ENCODE results near the gene BPHL. TPM values are rescaled to one million over a fixed set of nuclear protein-coding genes. Genes with fewer than 3 reads are reported as not detected.
"Not testable (repeated sequence)": the region's sequence is repeated elsewhere in the genome, so short reads cannot be mapped to it uniquely, and the experiment has no call there.

The BPHL gene
- total and polyA plus RNA-seq, 5 experiments from 2014 or later = 7.3 to 15.7 (median 11.3) TPM

DNA sequence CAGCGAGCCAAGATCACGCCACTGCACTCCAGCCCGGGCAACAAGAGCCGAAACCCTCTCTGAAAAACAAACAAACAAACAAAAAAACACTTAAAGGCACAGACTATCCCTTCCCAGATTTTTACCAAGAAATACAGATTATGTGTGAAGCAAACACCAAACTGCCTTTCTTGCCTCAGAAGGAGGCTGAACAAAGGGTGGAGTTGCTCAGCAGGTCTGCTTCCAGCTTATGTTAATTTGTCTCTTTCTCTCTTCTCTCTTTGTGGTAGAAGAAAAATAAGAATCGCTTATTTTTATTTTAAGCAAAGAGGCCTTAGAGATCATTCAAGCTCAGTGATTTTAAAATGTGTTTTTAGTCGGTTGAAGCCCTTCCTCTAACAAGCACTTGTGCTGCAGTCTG is 24.6 kb downstream of the BPHL start:
- Mint-ChIP-seq H3K4me1 (peaks cover 0 to 10% (median 3%) of the 10 kb centered on the region in 4 donors), H3K4me3 (no peak overlapping the region), H3K27me3 (no peaks in the 10 kb centered on the region), H3K9me3 (no peaks in the 10 kb centered on the region), H3K36me3 (peaks cover 8 to 50% (median 29%) of the 10 kb centered on the region in 3 donors), H3K27ac (peak overlapping the region in 3 of 10 donors; percentile 15 to 54 (median 26))
- POLR2A ChIA-PET = no interaction called here
- no peak for DNase-seq
- ATAC-seq = no peak

DNA sequence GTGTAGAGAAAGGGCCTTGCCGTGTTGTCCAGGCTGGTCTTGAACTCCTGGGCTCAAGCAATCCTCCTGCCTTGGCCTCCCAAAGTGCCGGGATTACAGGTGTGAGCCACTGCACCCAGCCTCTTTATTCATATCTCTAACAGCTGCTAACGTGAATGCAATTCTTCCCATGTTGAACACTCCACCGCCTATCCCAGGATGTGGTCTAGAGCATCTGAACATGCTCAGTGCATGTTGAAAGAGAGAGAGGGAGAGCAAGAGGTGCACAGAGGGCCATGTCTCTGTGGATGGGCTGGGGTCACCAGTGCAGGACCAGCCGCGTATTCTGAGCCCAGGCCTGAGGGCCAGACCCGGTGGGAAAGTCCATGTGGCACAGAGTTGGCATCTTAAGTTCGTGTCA is 26.1 kb downstream of the BPHL start:
- Mint-ChIP-seq H3K4me1 (peaks cover 0 to 4% (median 0%) of the 10 kb centered on the region in 4 donors), H3K4me3 (no peak overlapping the region), H3K36me3 (peaks cover 4 to 35% (median 27%) of the 10 kb centered on the region in 3 donors), H3K9me3 (no peaks in the 10 kb centered on the region), H3K27me3 (no peaks in the 10 kb centered on the region), H3K27ac (peak overlapping the region in 2 of 10 donors; percentile 40 to 55)
- DNase-seq (no peak), ATAC-seq (no peak)
- POLR2A ChIA-PET = no interaction called here

DNA sequence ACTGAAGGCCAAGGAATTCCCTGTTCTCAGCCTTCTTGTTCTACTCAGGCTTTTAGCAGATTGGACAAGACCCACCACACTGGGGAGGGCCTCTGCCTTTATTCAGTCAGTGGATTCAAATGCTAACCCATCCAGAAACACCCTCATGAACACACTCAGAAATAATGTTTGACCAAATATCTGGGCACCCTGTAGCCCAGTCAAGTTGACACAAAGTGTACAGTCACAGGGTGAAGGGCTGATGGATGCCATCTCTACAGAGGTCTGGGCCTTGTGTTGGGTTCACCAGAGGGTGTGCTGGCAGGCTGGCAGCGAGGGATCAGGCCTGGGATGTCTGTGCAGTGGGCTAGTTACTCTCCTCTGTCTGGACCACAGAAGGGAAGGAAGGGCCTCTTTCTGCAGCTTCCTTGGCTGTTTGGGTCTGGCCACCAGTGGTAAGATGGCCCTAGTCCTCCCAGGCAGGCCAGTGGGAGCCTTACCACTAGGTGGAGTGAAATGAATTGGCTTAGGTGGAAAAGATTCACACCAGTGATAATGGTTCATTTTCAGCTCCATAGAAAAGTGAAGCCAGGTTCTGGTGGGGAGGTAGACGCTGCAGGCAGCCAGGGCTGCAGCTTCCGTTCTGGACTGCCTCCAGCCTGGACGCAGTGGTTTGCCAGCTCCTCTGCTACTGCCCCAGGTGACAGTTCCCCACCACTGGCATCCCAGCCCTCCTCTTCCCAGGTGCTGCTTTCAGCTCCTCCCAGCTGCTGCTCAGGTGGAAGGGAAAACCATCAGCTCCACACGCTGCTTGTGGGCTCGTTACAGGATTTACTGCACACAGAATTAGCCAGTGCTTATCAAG is 29.6 kb downstream of the BPHL start:
- POLR2A ChIA-PET = no interaction called here
- Mint-ChIP-seq H3K4me3 (no peak overlapping the region), H3K27me3 (no peaks in the 10 kb centered on the region)

DNA sequence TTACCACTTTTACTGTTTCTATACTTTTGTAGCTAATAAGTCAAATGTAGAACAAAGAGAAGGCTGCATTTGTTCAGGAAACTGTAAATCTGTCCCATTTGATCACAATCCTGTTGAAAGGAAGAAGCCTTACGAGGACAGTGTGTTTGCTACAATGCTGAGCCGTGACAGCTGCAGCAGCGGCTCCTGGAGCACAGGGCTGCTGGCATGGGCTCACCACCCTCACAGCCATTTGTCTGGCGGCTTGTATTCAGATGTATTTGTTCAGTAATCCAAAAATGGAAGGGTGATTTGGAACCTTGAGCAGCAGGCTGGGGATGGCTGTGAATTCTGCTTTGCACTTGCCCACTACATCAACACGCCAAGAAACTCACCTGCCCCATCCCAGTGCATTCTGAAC is 33.2 kb downstream of the BPHL start:
- ATAC-seq = no peak
- DNase-seq = no peak
- peaks cover 0 to 18% (median 4%) of the 10 kb centered on the region in 3 donors for H3K36me3 Mint-ChIP-seq
- no peaks in the 10 kb centered on the region for H3K9me3 Mint-ChIP-seq
- H3K27ac Mint-ChIP-seq = peak overlapping the region in 1 of 10 donors; percentile 10
- H3K4me1 Mint-ChIP-seq = peaks cover 3 to 10% (median 9%) of the 10 kb centered on the region in 4 donors
- H3K4me3 Mint-ChIP-seq = no peak overlapping the region
- POLR2A ChIA-PET = no interaction called here
- H3K27me3 Mint-ChIP-seq = peaks cover 0 to 4% (median 3%) of the 10 kb centered on the region in 5 donors

More for the DNA sequence above, 29.6 kb downstream of the BPHL start:
- Mint-ChIP-seq H3K4me1 (peaks cover 0 to 4% (median 0%) of the 10 kb centered on the region in 4 donors), H3K9me3 (no peaks in the 10 kb centered on the region), H3K27ac (no peak overlapping the region), H3K36me3 (peaks cover 0 to 17% (median 14%) of the 10 kb centered on the region in 3 donors)
- DNase-seq = no peak
- no peak for ATAC-seq

DNA sequence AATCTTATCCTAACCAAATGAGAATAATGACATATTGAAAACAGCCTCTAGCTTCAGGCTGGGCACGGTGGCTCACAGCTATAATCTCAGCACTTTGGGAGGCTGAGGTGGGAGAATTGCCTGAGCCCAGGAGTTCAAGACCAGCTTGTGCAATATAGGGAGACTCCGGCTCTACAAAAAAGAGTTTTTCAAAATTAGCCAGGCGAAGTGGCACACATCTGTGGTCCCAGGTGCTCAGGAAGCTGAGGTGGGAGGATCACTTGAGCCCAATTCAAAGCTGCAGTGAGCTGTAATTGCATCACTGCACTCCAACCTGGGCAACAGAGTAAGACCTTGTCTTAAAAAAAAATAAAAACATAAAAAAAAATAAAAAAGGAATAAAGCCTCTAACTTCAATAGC is 34.2 kb downstream of the BPHL start:
- no peak overlapping the region for H3K27ac Mint-ChIP-seq
- peaks cover 5 to 12% (median 11%) of the 10 kb centered on the region in 4 donors for H3K4me1 Mint-ChIP-seq
- ATAC-seq = no peak
- POLR2A ChIA-PET = no interaction called here
- peaks cover 0 to 4% (median 3%) of the 10 kb centered on the region in 5 donors for H3K27me3 Mint-ChIP-seq
- no peak for DNase-seq
- H3K36me3 Mint-ChIP-seq = peaks cover 0 to 14% (median 0%) of the 10 kb centered on the region in 3 donors
- no peaks in the 10 kb centered on the region for H3K9me3 Mint-ChIP-seq
- no peak overlapping the region for H3K4me3 Mint-ChIP-seq

DNA sequence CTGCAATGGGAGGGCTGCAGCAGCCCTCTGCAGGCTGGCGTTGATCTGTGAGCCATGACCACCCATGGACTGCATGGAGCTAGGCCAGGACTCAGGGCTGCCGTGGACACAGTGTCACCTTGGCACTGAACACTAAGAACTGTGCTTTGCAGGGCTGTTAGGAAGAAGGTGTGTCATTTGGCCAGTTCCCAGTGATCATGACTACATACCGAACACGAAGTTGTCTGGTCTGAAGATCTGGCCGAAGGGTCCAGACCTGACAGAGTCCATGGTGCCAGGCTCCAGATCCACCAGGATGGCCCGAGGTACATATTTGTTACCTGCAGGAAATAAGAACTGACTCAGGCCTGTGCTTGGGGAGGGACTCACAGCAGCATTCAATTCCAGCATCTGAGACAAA is 36.9 kb downstream of the BPHL start:
- H3K4me1 Mint-ChIP-seq = peaks cover 11 to 30% (median 28%) of the 10 kb centered on the region in 4 donors
- not testable (repeated sequence) for H3K36me3 Mint-ChIP-seq, DNase-seq, H3K27me3 Mint-ChIP-seq, H3K9me3 Mint-ChIP-seq, ATAC-seq
- peak overlapping the region in 5 of 10 donors; percentile 15 to 87 (median 43) for H3K27ac Mint-ChIP-seq
- POLR2A ChIA-PET = interaction anchor here (0.6 kb wide), 1 partner anchor 202 kb away, joined by 3 read pairs; no protein-coding TSS in a partner anchor
- H3K4me3 Mint-ChIP-seq = peak overlapping the region in 8 of 10 donors; percentile 9 to 93 (median 42)

DNA sequence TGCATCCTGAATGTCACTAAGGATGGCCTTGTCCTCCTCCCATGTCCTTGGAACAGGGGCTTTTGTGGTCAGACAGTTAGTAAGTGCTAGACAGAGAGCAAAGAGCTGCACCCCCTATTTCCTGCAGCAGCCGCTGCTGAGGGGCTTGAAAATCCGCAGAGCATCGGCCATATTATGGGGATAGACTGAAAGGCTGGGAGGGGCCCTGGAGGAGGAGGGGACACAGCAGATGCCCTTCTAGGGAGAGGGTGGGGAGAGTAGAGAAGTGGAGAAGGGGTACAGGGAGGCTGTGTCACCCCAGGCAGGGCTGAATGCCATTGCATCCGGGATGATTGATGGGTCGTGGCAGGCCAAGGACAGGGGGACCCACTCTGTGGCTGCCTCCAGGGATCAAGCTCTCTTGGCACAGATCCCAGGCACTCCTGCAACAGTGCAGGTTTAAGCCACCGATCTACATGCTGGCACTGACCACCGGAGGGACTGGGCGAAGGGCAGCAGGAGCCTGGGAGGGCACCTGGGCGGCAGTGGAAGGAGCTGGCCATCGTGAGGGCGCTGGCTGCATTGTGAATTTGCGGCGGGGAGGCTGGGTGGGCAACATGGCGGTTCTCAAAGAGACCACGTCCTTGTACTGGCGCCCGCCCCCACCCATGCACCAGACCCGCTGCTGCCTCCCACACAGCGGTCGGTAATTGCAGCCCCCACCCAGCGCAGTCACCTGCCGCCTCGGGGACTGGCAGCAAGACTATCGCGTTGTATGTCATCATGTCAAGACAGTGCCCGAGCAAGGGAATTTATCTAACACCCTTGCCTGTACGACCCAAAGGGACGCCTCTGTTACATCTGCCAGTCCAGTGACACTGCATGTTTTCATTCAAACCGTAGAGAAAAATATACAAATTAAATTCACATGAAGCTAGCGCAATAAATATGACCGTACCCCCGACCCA is 37.9 kb downstream of the BPHL start:
- Mint-ChIP-seq H3K27ac (peak overlapping the region; percentile 72 to 97 (median 94)), H3K4me3 (peak overlapping the region; percentile 70 to 96 (median 90)), H3K4me1 (peaks cover 15 to 40% (median 37%) of the 10 kb centered on the region in 4 donors)
- ATAC-seq = peak; percentile 11 to 15
- POLR2A ChIA-PET = interaction anchor here (1.0 to 1.6 kb wide), 5 partner anchors 41 to 220 kb away, joined by 3 to 9 read pairs (median 4); partner anchors contain the start of gene RIPK1
- peak in 8 of 10 donors; percentile 20 to 72 (median 40) for DNase-seq
- H3K9me3 Mint-ChIP-seq, H3K36me3 Mint-ChIP-seq, H3K27me3 Mint-ChIP-seq: not testable (repeated sequence)

DNA sequence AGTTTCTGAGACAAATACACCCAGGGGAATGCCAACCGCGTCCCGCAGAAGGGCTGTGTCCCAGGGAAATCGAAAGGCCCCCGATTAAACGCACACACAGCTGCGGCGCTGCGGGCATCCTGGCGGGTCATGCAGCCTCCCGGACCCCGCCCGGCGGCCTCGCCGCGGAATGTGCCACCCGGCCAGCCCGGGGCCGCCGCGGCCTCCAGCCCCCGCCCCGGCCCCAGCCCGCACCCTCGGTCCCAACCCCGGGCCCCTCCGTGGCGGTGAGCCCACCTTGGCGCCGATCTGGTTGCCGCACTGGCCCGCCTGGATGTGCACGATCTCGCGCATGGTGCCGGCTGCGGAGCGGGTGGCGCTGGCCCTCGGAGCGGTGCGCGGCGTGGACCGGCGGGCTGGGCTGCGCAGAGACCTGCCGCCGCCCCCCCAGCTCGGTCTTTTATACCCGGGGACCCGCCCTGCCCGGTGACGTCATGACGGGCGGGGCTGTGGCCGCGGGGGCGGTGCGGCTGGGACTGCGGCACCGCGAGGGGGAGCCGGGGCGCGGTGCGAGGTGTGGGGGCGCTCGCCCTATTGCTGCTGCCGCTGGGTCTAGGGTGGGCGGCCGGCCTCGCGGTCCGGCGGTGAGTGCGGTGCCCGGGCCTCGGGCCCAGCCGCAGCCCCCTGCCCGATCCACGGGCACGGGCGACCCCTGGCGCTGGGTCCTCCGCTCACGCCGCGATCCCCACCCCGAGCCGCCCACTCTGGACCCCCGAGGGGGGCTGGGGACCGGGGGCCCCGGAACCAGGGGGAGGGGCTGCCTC is 38.8 kb downstream of the BPHL start, which contains the start of gene TUBB2A:
TUBB2A (minus strand) TSS at position 414 of the 803 bp plus-strand sequence; CDS start at position 333, 81 bp downstream.
- peak; percentile 79 to 94 (median 90) for DNase-seq
- Mint-ChIP-seq H3K9me3 (peaks cover 0 to 2% (median 0%) of the 10 kb centered on the region in 9 donors), H3K27ac (peak within 1 kb of the TSS; percentile 78 to 97 (median 94)), H3K4me3 (peak within 1 kb of the TSS; percentile 70 to 96 (median 90)), H3K4me1 (peaks cover 19 to 46% (median 43%) of the 10 kb centered on the region in 4 donors), H3K27me3 (peaks cover 0 to 4% (median 3%) of the 10 kb centered on the region in 5 donors), H3K36me3 (peaks cover 0 to 9% (median 0%) of the 10 kb centered on the region in 3 donors)
- peak; percentile 65 to 67 for ATAC-seq
- POLR2A ChIA-PET = interaction anchor here (1.0 to 1.6 kb wide), 6 partner anchors 37 to 220 kb away, joined by 3 to 9 read pairs (median 4); partner anchors contain the start of gene RIPK1

DNA sequence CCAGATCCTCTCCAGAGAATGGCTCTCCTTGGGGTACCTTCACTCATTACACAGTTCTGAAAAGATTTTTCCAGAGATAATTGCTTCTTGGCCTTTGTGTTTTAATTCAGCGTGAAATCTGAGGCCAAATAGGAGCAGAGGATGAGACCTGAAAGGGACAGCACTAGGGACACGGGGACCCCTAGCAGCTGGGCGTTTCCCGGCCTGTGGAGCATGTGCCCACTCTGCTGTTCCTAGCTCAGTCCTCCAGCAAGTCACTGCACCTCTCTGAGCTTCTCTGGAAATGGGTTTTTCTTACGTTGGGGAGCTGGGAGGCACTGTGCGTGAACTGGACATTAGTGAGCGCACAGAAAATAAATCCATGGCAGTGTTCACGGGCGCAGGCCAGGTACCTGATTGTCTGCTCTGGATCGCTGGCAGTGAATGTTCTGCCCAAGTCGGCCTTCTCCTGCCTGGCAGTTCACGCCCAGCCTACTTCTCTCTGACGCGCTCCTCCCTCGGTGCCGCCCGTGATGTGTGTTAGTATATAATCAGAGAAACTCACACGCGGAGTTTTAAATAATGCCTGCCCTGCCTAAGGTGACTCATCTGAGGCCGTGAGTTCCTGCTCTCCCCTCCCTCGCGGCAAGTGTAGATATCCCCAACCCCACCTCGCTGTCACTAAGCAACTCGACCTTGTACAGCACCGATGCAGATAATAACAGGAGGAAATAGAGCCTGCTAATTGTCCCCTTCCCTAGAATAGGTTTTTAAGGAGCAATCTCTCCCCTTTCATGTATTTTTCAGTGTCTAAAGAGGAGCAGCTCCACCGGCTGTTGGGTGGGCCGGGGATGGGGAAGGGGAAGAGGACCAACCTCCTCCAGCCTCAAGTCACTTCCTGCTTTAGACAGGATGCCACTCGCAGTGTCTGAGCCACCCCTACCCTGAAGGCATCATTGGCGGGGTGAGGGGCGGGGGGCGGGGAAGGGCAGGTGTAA is 41.6 kb downstream of the BPHL start:
- peaks cover 23 to 56% (median 54%) of the 10 kb centered on the region in 4 donors for H3K4me1 Mint-ChIP-seq
- DNase-seq = peak; percentile 41 to 90 (median 68)
- peak overlapping the region; percentile 80 to 99 (median 92) for H3K27ac Mint-ChIP-seq
- POLR2A ChIA-PET = interaction anchor here (0.7 to 1.6 kb wide), 3 partner anchors 40 to 97 kb away, joined by 3 to 4 read pairs (median 3); no protein-coding TSS in a partner anchor
- H3K4me3 Mint-ChIP-seq = peak overlapping the region; percentile 31 to 84 (median 76)
- H3K9me3 Mint-ChIP-seq = peaks cover 0 to 2% (median 0%) of the 10 kb centered on the region in 9 donors
- peak; percentile 65 to 67 for ATAC-seq
- peaks cover 0 to 4% (median 3%) of the 10 kb centered on the region in 5 donors for H3K27me3 Mint-ChIP-seq
- no peaks in the 10 kb centered on the region for H3K36me3 Mint-ChIP-seq

DNA sequence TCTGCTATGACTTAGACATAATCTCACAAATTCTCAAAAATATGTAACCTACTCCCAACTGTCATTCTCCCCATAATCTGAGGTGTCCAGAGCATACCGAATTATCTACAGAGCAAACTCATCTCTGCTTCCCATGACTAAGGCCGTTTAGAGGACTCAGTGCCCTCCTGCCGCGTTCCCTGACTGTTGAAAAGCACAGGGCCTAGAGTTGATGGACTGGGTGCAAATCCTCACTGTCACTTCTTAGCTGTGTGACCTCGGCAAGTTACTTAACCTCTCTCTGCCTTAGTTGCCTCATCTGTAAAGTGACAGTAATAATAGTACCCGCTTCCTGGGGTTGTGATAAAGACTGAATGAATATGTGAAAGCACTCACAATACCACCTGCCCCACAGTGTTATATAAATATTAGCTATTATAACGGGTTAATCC is 43.6 kb downstream of the BPHL start:
- H3K27ac Mint-ChIP-seq = peak overlapping the region in 9 of 10 donors; percentile 36 to 93 (median 91)
- peaks cover 0 to 2% (median 0%) of the 10 kb centered on the region in 5 donors for H3K27me3 Mint-ChIP-seq
- POLR2A ChIA-PET = interaction anchor here (0.5 to 0.7 kb wide), 2 partner anchors 99 to 882 kb away, joined by 3 read pairs; no protein-coding TSS in a partner anchor

More for the DNA sequence above, 43.6 kb downstream of the BPHL start:
- Mint-ChIP-seq H3K9me3 (peaks cover 0 to 2% (median 0%) of the 10 kb centered on the region in 9 donors), H3K4me1 (peaks cover 18 to 45% (median 43%) of the 10 kb centered on the region in 4 donors), H3K36me3 (no peaks in the 10 kb centered on the region), H3K4me3 (peak overlapping the region; percentile 1 to 86 (median 80))
- ATAC-seq = no peak
- no peak for DNase-seq

All from naive thymus-derived CD8-positive, alpha-beta T cell (primary cell).